GM19468 (cell line): ENCODE results near the gene TMEM128.
"Not testable (repeated sequence)": the region's sequence is repeated elsewhere in the genome, so short reads cannot be mapped to it uniquely, and the experiment has no call there.

ENCODE experiments used
- ATAC-seq: cut with Tn5 transposase; IDR thresholded peaks from one replicate; pipeline ENCODE4 v1.9.1; 2021; ENCODE audit warnings: mild to moderate bottlenecking, moderate library complexity, moderate number of reproducible peaks; ENCODE audit not compliant: unreplicated experiment; ENCODE audit errors: extremely low read depth

Gene TMEM128

DNA sequence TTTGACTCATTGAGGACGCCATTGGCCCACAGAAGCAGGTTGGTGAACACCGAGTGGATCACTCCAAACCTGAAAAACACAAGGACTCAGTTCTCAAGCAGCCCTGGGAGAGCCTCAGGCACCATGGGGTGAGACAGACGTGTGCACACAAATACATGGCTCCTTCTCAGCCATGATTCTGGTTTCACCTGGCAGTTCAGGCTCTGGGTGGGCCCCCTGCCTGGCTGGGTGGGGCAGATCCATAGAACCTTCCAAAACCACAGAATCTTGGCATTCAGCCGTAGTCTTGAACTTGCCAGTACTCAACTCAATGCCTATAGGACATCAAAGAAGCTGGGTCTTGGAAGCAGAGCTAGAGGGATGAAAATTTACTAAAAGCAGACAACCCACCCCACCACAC is 45.5 kb downstream of the TMEM128 start:
- ATAC-seq, result no peak

DNA sequence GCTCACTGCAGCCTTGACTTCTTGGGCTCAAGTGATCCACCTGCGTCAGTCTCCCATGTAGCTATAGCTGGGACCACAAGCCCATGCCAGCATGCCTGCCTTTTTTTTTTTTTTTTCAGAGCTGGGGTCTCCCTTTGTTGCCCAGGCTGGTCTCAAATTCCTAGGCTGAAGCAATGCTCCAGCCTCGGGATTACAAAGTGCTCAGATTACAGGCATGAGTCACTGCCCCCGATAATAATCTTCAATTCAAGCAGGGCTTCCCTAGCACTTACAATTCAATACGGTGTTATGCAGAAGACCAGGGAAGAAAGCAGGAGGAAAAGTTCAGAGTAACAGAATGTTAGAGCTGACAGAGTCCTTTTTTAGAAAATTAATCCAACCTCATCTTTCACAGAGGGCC is 47.4 kb downstream of the TMEM128 start:
- no peak for ATAC-seq

DNA sequence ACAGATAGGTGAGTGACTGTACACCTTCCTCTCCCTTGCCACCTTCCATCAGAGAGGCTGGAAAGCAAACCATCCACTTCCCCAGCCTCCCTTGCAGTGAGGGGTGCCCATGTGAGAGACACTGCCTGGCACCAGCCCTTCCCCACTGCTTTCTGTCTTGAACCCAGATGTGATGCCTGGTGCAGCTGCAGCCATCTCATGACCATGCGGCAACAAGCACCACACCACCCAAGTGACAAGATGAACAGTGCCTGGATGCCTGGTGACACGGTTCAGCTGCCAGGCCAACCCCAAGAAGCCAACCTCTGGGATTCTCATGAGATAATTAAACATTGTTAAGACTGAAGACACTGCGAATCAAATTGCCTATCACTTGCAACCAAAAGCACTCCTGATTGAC is 52.7 kb downstream of the TMEM128 start:
- ATAC-seq, result no peak

DNA sequence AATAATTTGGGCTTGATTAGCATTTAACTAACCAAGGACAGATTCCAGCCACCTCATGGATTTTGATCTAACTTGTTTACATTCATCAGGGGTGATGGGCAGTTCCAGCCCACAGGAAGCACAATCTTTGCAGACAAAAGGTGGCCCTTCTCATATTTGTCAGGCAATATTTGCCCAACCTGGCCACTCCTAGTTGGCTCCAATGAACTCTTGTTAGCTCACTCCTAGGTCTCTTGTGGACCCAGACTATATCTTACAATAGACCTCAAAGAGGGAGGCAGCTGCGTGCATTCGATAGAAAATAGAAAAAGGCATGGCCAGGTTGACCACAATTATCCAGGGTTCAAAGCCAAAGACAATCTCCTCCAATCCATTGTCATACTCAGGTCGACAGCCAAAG is 59.5 kb downstream of the TMEM128 start:
- ATAC-seq, result not testable (repeated sequence)
